NCI-H2227 (cell line): ENCODE data around the gene MYLK3.
A peak's percentile ranks its signal among the peaks of the same experiment; 100 is the strongest.
"Not testable (repeated sequence)": the region's sequence is repeated elsewhere in the genome, so short reads cannot be mapped to it uniquely, and the experiment has no call there.

Source experiments
- DNase-seq: peaks from one replicate; lab custom pipeline; 2025; ENCODE audit not compliant: unreplicated experiment; lab: John Stamatoyannopoulos, UW

The MYLK3 gene

GRCh38 chr16:46747777-46748651 lies at the start of gene MYLK3:
Gene MYLK3, minus strand, starts transcription at chr16:46748344. Its CDS starts 151 bp downstream, at chr16:46748193.
- DNase-seq = no peak

GRCh38 chr16:46797501-46797900 lies 49.4 kb upstream of the MYLK3 start:
- no peak for DNase-seq

DNA sequence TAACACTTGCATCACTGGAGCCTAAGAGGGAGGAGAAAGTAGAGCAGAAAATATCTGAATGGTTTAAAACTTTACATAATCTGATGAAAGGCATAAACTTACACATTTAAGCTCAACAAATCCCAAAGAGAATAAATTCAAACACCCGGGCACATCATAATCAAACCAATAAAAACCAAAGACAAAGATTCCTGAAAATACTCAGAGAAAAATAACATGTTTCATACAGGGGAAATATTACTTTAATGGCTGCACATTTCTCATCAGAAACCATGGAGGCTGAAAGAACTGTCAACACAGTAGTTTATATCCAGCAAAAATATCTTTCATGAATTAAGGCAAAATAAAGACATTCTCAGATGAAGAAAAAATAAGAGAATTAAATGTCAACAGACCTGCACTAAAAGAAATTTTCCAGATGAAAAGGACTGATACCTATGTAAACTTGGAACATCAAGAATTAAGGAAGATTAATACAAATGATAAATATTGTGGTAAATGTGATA lies 48.7 kb upstream of the MYLK3 start:
- no peak for DNase-seq

- DNase-seq = no peak
These were observed 45.7 kb upstream of the MYLK3 start for GRCh38 chr16:46793841-46794240.

GRCh38 chr16:46790599-46791270 lies 42.6 kb upstream of the MYLK3 start:
- DNase-seq = no peak

DNA sequence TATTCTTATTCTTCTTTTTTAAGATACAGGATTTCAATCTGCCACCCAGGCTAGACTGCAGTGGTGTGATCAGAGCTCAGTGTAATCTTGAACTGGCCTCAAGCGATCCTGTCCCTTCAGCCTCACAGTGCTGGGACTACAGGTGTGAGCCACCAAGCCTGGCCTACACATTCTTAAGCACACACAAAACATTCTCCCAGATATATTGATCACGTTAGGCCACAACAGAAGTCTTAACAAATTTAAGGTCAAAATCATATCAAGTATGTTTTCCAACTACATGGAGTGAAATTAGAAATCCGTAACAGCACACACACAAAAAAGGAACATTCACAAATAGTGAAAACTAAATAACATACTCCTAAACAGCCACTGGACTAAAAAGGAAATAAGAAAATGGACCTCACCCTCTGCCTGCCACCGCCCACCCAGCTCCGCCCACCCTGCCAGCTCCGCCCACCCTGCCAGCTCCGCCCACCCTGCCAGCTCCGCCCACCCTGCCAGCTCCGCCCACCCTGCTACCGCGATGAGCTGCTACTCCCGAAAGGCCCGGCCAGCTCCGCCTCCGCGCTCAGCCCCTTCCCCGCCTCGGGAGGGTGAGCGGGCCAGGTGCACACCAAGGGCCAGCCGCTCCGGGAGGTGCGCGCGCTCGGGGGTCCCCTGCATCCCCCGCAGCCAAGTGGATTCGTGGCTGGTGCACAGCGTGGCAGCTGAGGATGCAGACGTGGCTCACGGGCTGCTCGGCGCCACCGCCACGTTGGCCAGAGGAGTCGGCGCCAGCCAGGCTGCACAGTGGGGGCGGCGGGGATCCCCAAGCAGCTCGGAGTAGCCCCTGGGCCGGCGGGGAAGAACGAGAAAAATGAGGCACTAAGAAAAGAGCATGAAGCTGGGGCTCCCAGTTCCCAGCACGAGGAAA lies 41.6 kb upstream of the MYLK3 start:
- DNase-seq = peak; percentile 61

GRCh38 chr16:46788891-46789474 lies 40.8 kb upstream of the MYLK3 start:
- no peak for DNase-seq

DNA sequence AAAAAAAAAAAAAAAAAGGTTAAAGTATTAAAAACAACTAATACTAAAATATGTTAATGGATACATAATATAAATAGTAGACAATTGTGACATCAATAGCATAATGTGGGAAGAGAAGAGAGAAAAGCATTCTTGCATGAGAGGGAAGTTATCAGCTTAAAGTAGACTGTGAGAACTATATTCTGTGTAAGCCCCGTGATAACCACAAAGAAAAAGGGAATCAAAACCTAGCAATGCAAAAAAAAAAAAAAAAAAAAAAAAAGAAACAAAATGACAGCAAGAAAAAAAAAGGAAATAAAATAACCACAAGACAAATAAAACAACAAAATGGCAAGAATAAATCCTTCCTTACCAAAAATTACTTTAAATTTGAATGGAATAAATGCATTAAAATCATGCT lies 39.8 kb upstream of the MYLK3 start:
- no peak for DNase-seq

- no peak for DNase-seq
These were observed 37.1 kb upstream of the MYLK3 start for GRCh38 chr16:46785076-46785845.

DNA sequence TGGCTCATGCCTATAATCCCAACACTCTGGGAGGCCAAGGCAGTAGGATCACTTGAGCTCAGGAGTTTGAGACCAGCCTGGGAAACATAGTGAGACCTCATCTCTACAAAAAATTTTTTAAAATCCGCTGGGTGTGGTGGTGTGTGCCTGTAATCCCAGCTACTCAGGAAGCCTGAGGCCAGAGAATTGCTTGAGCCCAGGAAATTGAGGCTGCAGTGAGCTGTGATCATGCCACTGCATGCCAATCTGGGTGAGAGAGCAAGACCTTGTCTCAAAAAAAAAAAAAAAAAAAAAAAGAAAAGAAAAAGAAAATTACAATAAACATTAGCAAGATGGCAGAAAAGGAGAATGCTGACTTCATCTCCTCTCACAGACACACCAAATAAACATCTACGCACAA lies 36.4 kb upstream of the MYLK3 start:
- DNase-seq = not testable (repeated sequence)

DNA sequence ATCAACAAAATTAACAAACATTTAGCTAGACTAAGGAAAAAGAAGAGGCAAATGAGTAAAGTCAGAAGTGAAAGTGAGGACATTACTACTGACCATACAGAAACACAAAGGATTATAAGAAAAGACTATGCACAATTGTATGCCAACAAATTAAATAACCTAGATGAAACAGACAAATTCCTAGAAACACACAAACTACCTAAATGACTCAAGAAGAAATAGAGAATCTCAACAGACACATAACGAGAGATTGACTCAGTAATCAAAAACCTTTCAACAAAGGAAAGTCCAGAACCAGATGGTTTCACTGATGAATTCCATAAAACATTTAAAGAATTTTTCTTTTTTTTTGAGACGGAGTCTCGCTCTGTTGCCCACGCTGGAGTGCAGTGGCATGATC lies 35.7 kb upstream of the MYLK3 start:
- DNase-seq = no peak

DNA sequence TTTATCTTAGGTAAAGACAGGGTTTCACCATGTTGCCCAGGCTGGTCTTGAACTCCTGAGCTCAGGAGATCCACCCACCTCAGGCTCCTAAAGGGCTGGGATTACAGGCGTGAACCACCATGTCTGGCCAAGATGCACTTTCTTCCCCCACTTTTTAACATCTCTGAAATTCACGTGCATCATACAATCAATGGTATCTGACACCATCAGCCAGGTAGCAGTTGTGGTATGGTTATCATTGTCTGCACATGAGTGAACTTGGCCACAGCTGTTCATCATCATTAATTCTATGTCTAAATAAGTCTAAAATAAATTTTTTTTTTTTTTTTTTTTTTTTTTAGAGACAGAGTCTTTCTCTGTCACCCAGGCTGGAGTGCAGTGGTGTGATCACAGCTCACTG lies 34.2 kb upstream of the MYLK3 start:
- DNase-seq = no peak

- no peak for DNase-seq
These were observed 29.7 kb upstream of the MYLK3 start for GRCh38 chr16:46777804-46778203.

DNA sequence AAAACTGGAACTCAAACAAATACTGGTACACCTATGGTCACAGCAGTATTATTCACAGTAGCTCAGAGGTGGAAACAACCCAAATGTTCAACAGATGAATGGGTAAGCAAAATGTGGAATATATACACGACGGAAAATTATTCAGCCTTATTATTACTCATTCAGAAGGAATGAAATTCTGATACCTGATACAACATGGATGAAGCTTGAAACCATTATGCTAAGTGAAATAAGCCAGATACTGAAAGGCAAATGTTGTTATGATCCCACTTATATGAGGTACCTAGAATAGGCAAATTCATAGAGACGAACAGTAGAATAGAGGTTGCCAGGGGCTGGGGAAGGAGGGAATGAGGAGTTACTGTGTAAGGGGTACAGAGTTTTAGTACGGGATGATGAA lies 27.1 kb upstream of the MYLK3 start:
- DNase-seq = no peak

DNA sequence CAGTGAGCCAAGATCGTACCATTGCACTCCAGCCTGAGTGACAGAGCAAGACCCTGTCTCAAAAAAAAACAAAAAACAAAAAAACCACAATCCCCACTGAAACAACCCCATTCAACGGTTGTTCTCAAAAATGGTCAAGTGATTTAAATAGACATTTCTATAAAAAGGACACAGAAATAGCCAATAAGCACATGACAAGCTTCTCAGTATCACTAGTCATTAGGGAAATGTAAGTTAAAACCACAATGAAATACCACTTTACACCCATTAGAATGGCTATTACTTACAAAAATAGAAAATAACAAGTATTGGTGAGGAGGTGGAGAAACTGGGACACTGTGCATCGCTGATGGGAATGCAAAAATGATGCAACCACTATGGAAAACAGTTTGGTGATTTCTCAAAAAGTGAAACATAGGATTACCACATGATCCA lies 26.6 kb upstream of the MYLK3 start:
- no peak for DNase-seq

DNA sequence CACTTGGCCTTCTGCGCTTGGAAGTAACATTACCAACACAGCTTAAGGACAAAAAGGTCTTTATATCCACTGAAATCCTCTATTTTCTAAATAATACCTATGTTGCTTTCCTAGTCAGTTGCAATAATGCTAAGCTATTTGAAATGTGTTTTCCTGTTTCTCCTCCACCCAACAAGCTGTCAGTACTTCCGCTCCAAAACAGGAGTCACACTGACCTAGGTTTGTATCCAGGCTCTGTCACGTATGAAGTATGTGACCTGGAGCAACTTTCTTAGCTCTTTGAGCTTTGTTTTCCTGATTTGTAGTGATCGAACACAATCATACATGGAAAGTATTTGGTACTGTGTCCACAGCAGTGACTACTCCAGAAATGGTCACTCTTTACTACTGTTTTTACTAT lies 24.3 kb upstream of the MYLK3 start:
- DNase-seq = no peak

DNA sequence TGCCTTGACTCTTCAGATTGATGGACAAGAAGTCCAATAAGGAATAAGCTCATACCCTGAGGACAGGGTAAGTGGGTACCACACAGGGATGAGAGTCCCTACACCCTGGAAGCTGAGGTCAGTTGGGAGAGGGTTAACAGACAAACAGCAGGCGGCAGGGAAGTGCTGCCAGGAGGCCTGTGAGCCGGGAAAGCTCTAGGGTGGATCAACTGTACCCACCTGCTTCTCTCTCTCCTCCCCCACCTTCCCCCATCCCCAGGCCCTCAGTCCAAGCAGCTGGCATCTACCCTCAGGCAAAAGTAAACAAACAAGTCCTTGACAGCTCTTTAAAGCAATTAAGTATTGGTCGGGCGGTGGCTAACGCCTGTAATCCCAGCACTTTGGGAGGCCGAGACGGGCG lies 20.7 kb upstream of the MYLK3 start:
- peak; percentile 15 for DNase-seq

GRCh38 chr16:46765050-46765449 lies 16.9 kb upstream of the MYLK3 start:
- no peak for DNase-seq

GRCh38 chr16:46763147-46763546 lies 15.0 kb upstream of the MYLK3 start:
- no peak for DNase-seq

- DNase-seq = no peak
These were observed 14.4 kb upstream of the MYLK3 start for GRCh38 chr16:46762583-46762982.
